Prostate gland (tissue), 2 donors: ENCODE data around the gene SLC43A2. TPM values are rescaled to one million over a fixed set of nuclear protein-coding genes. Genes with fewer than 3 reads are reported as not detected.
"Not testable (repeated sequence)": the region's sequence is repeated elsewhere in the genome, so short reads cannot be mapped to it uniquely, and the experiment has no call there.

Experiments used
- DNase-seq: peaks from one replicate; pipeline ENCODE4 v3.0.0-alpha.2; 2019; ENCODE audit warnings: low spot score
- H3K27ac ChIP-seq, 2 donors: fragments of 200-600 bp; sonication (generic); 2 replicates each; pipeline ENCODE4 v1.5.1; 2017 to 2019
- H3K27me3 ChIP-seq: fragments of 200-600 bp; sonication (generic); replicated peaks from 2 replicates; pipeline ENCODE4 v1.5.1; 2019; ENCODE audit not compliant: insufficient read depth
- H3K36me3 ChIP-seq, 2 donors: fragments of 200-600 bp; sonication (generic); 1 replicate in 1 of 2; 2 replicates in 1 of 2; pipeline versions ENCODE4 v1.5.1 to v1.8.1; 2017 to 2019
- H3K4me1 ChIP-seq: fragments of 200-600 bp; sonication (generic); replicated peaks from 2 replicates; pipeline ENCODE4 v1.5.1; 2019
- H3K4me3 ChIP-seq, 2 donors: fragments of 200-600 bp; sonication (generic); 2 replicates each; pipeline ENCODE4 v1.5.1; 2017 to 2019
- H3K9me3 ChIP-seq: fragments of 200-600 bp; sonication (generic); 2 replicates; pipeline ENCODE4 v1.5.1; 2017
- CTCF ChIP-seq, 4 experiments: fragments of 200-600 bp in 2 of 4; fragments of 450-650 bp in 2 of 4; sonication (generic) in 2 of 4; IDR thresholded peaks; 1 replicate in 3 of 4; 2 replicates in 1 of 4; pipeline ENCODE4 v1.5.1; 2016 to 2019; ENCODE audit warnings: antibody characterized with exemption in 4 of 4, mild to moderate bottlenecking in 2 of 4, moderate library complexity in 2 of 4
- POLR2A ChIP-seq: fragments of 450-650 bp; IDR thresholded peaks from one replicate; pipeline ENCODE4 v1.6.1; 2016; ENCODE audit warnings: antibody characterized with exemption, mild to moderate bottlenecking
- POLR2AphosphoS5 ChIP-seq: sonication (generic); formaldehyde crosslinking; IDR thresholded peaks from one replicate; pipeline ENCODE4 v1.6.1; 2017; ENCODE audit warnings: antibody characterized with exemption
- WGBS: methylation state at CpG from one replicate; pipeline ENCODE4 v1.1.5; 2018; 5-methylcytosine and 5-hydroxymethylcytosine counted together
- intact Hi-C: fragments of 100-400 bp; cut with DNase I; formaldehyde crosslinking; loops from one replicate; pipeline ENCODE4 v1.14.2; 2022
- total RNA-seq, 2 donors: library from RNA; depleted of rRNA; stranded (reverse); fragments of >200 nt; gene quantifications; one replicate each; pipeline ENCODE4 v1.1.0, GENCODE V29; 2016

Gene SLC43A2
- total RNA-seq, 2 donors from 2014 or later: 11.8 to 14.8 TPM

- H3K36me3 ChIP-seq: peaks cover 70 to 83% of the 10 kb centered on the region in 2 donors
- intact Hi-C loops: no loop called here
- H3K9me3 ChIP-seq: no peaks in the 10 kb centered on the region
- no peaks in the 10 kb centered on the region for H3K4me1 ChIP-seq
- H3K27me3 ChIP-seq: no peaks in the 10 kb centered on the region
- no peak for TF ChIP-seq POLR2AphosphoS5
- no peak for TF ChIP-seq CTCF (IDR thresholded peaks at IDR 0.05)
- TF ChIP-seq POLR2A: no peak
- H3K27ac ChIP-seq: no peak overlapping the region
- DNase-seq: no peak
- no peak overlapping the region for H3K4me3 ChIP-seq
- WGBS: 95% methylated on average over 9 of the region's 9 CpGs
Measured at GRCh38 chr17:1658100-1658499, 29.5 kb upstream of the SLC43A2 start.

DNA sequence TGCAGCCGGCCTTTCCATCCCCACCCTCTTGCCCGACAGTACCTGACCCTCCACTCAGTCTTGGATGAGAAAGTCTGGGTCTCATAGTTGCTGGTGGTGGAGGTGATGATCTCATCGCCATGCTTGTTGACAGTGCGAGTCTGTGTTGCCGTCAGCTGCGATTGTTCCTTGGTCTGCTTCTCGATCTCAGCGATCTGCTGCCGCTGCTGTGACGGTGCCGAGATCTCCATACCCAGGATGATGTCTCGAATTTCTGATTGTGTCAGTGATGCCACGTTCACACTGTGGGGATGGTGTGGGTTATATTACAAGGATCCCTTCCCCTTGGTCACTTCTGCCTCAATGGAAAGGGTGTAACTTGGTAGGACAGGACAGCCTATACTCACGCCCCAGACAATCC lies 25.1 kb upstream of the SLC43A2 start:
- Histone ChIP-seq H3K4me1 (peaks cover 5% of the 10 kb centered on the region), H3K4me3 (no peak overlapping the region), H3K27me3 (no peaks in the 10 kb centered on the region), H3K36me3 (peaks cover 59 to 79% of the 10 kb centered on the region in 2 donors), H3K27ac (no peak overlapping the region), H3K9me3 (no peaks in the 10 kb centered on the region)
- intact Hi-C loops: no loop called here
- WGBS: 93% methylated on average over 14 of the region's 14 CpGs
- DNase-seq: no peak
- TF ChIP-seq POLR2A (no peak), CTCF (IDR thresholded peaks at IDR 0.05) (no peak), POLR2AphosphoS5 (no peak)

DNA sequence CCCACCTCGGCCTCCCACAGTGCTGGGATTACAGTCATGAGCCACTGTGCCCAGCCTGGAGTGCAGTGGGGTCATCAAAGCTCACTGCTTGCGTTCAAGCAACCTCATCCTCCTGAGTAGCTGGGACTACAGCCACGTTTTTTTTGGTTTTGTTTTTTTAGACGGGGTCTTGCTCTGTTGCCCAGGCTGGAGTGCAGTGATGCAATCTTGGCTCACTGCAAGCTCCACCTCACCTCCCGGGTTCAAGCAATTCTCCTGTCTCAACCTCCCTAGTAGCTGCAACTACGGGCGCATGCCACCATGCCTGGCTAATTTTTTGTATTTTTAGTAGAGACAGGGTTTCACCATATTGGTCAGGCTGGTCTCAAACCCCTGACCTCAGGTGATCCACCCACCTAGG lies 24.2 kb upstream of the SLC43A2 start:
- WGBS: 90% methylated on average over 7 of the region's 7 CpGs

GRCh38 chr17:1651559-1651844 lies 22.9 kb upstream of the SLC43A2 start:
- 79% methylated on average over 4 of the region's 4 CpGs for WGBS
- Histone ChIP-seq H3K36me3 (peaks cover 44 to 56% of the 10 kb centered on the region in 2 donors), H3K27me3 (no peaks in the 10 kb centered on the region), H3K4me1 (peaks cover 8% of the 10 kb centered on the region), H3K4me3 (no peak overlapping the region), H3K9me3 (no peaks in the 10 kb centered on the region), H3K27ac (no peak overlapping the region)
- DNase-seq: no peak
- intact Hi-C loops: no loop called here
- TF ChIP-seq CTCF (IDR thresholded peaks at IDR 0.05): no peak
- TF ChIP-seq POLR2A: no peak
- no peak for TF ChIP-seq POLR2AphosphoS5

More for the DNA sequence above, 24.2 kb upstream of the SLC43A2 start:
- H3K27me3 ChIP-seq, H3K4me1 ChIP-seq, intact Hi-C loops, DNase-seq, H3K9me3 ChIP-seq, H3K4me3 ChIP-seq, H3K27ac ChIP-seq: not testable (repeated sequence)
- peaks cover 51 to 69% of the 10 kb centered on the region in 2 donors for H3K36me3 ChIP-seq

GRCh38 chr17:1650731-1651558 lies 22.3 kb upstream of the SLC43A2 start:
- Histone ChIP-seq H3K4me1 (peaks cover 8% of the 10 kb centered on the region), H3K36me3 (peaks cover 38 to 51% of the 10 kb centered on the region in 2 donors), H3K9me3 (no peaks in the 10 kb centered on the region), H3K27ac (peak overlapping the region; percentile 92 to 96), H3K27me3 (no peaks in the 10 kb centered on the region), H3K4me3 (no peak overlapping the region)
- 79% methylated on average over 22 of the region's 22 CpGs for WGBS
- no peak for DNase-seq
- intact Hi-C loops: no loop called here
- TF ChIP-seq POLR2AphosphoS5 (no peak), POLR2A (no peak), CTCF (IDR thresholded peaks at IDR 0.05) (no peak)
